Measurements from ENCODE around the gene RAB3GAP1.

Gene RAB3GAP1

GRCh38 chr2:135182601-135183000 is 130.5 kb downstream of the RAB3GAP1 start:
- Histone ChIP-seq H3K27ac (ENCODE audit: low read length) (no peak overlapping the region), H3K9ac (ENCODE audit: low read depth, low read length) (no peak overlapping the region), H3K36me3 (ENCODE audit: insufficient read depth, low read length) (no peaks in the 10 kb centered on the region), H3K9me3 (ENCODE audit: insufficient read depth, low read length, severe bottlenecking) (no peaks in the 10 kb centered on the region), H3K4me3 (ENCODE audit: low read depth in 1 of 2, low read length in 2 of 2) (no peak overlapping the region), H4K20me1 (ENCODE audit: insufficient read depth, low read length) (no peaks in the 10 kb centered on the region), H3K4me2 (ENCODE audit: insufficient read depth, low read length) (no peak overlapping the region), H2AFZ (ENCODE audit: low read depth, low read length) (no peak overlapping the region), H3K79me2 (ENCODE audit: insufficient read depth, low read length) (no peaks in the 10 kb centered on the region), H3K27me3 (ENCODE audit: insufficient read depth, low read length, poor library complexity) (no peaks in the 10 kb centered on the region), H3K4me1 (ENCODE audit: insufficient read depth, low read length) (no peaks in the 10 kb centered on the region)
- ATAC-seq (ENCODE audit: insufficient read depth, low read depth), result no peak
- no peak for DNase-seq
- TF ChIP-seq CTCF (IDR thresholded peaks at IDR 0.05; ENCODE audit: borderline replicate concordance, extremely low read depth, low read length, poor library complexity, severe bottlenecking), result no peak
- no peak for TF ChIP-seq EZH2 (IDR thresholded peaks at IDR 0.05; ENCODE audit: borderline replicate concordance, low read depth, low read length, severe bottlenecking)

GRCh38 chr2:135183822-135184221 is 131.7 kb downstream of the RAB3GAP1 start:
- H3K27me3 ChIP-seq (ENCODE audit: insufficient read depth, low read length, poor library complexity), result no peaks in the 10 kb centered on the region
- H3K9ac ChIP-seq (ENCODE audit: low read depth, low read length), result no peak overlapping the region
- no peaks in the 10 kb centered on the region for H3K79me2 ChIP-seq (ENCODE audit: insufficient read depth, low read length)
- DNase-seq (no peak), ATAC-seq (ENCODE audit: insufficient read depth, low read depth) (no peak)
- H3K4me2 ChIP-seq (ENCODE audit: insufficient read depth, low read length), result no peak overlapping the region
- H3K36me3 ChIP-seq (ENCODE audit: insufficient read depth, low read length), result no peaks in the 10 kb centered on the region
- H4K20me1 ChIP-seq (ENCODE audit: insufficient read depth, low read length), result no peaks in the 10 kb centered on the region
- H3K4me1 ChIP-seq (ENCODE audit: insufficient read depth, low read length), result no peaks in the 10 kb centered on the region
- TF ChIP-seq CTCF (IDR thresholded peaks at IDR 0.05; ENCODE audit: borderline replicate concordance, extremely low read depth, low read length, poor library complexity, severe bottlenecking) (no peak), EZH2 (IDR thresholded peaks at IDR 0.05; ENCODE audit: borderline replicate concordance, low read depth, low read length, severe bottlenecking) (no peak)
- no peak overlapping the region for H2AFZ ChIP-seq (ENCODE audit: low read depth, low read length)
- H3K27ac ChIP-seq (ENCODE audit: low read length), result no peak overlapping the region
- H3K4me3 ChIP-seq (ENCODE audit: low read depth in 1 of 2, low read length in 2 of 2), result no peak overlapping the region
- no peaks in the 10 kb centered on the region for H3K9me3 ChIP-seq (ENCODE audit: insufficient read depth, low read length, severe bottlenecking)

- no peak overlapping the region for H3K27ac ChIP-seq (ENCODE audit: low read length)
- no peaks in the 10 kb centered on the region for H3K36me3 ChIP-seq (ENCODE audit: insufficient read depth, low read length)
- no peak for ATAC-seq (ENCODE audit: insufficient read depth, low read depth)
- TF ChIP-seq EZH2 (IDR thresholded peaks at IDR 0.05; ENCODE audit: borderline replicate concordance, low read depth, low read length, severe bottlenecking) (no peak), CTCF (IDR thresholded peaks at IDR 0.05; ENCODE audit: borderline replicate concordance, extremely low read depth, low read length, poor library complexity, severe bottlenecking) (no peak)
- H3K4me1 ChIP-seq (ENCODE audit: insufficient read depth, low read length), result no peaks in the 10 kb centered on the region
- H3K27me3 ChIP-seq (ENCODE audit: insufficient read depth, low read length, poor library complexity), result no peaks in the 10 kb centered on the region
- no peaks in the 10 kb centered on the region for H3K79me2 ChIP-seq (ENCODE audit: insufficient read depth, low read length)
- H3K9ac ChIP-seq (ENCODE audit: low read depth, low read length), result no peak overlapping the region
- DNase-seq, result no peak
- H3K9me3 ChIP-seq (ENCODE audit: insufficient read depth, low read length, severe bottlenecking), result peaks cover 6% of the 10 kb centered on the region
- no peak overlapping the region for H3K4me3 ChIP-seq (ENCODE audit: low read depth in 1 of 2, low read length in 2 of 2)
- no peaks in the 10 kb centered on the region for H4K20me1 ChIP-seq (ENCODE audit: insufficient read depth, low read length)
- no peak overlapping the region for H3K4me2 ChIP-seq (ENCODE audit: insufficient read depth, low read length)
- H2AFZ ChIP-seq (ENCODE audit: low read depth, low read length), result no peak overlapping the region
Measured at GRCh38 chr2:135186054-135186453, 134.0 kb downstream of the RAB3GAP1 start.

GRCh38 chr2:135187270-135187669 is 135.2 kb downstream of the RAB3GAP1 start:
- no peaks in the 10 kb centered on the region for H3K27me3 ChIP-seq (ENCODE audit: insufficient read depth, low read length, poor library complexity)
- no peaks in the 10 kb centered on the region for H3K4me1 ChIP-seq (ENCODE audit: insufficient read depth, low read length)
- peaks cover 6% of the 10 kb centered on the region for H3K9me3 ChIP-seq (ENCODE audit: insufficient read depth, low read length, severe bottlenecking)
- no peak overlapping the region for H3K9ac ChIP-seq (ENCODE audit: low read depth, low read length)
- H3K36me3 ChIP-seq (ENCODE audit: insufficient read depth, low read length), result peaks cover 3% of the 10 kb centered on the region; the same call in 1 of the 2 replicates
- H3K79me2 ChIP-seq (ENCODE audit: insufficient read depth, low read length), result no peaks in the 10 kb centered on the region
- no peak for ATAC-seq (ENCODE audit: insufficient read depth, low read depth)
- TF ChIP-seq EZH2 (IDR thresholded peaks at IDR 0.05; ENCODE audit: borderline replicate concordance, low read depth, low read length, severe bottlenecking) (no peak), CTCF (IDR thresholded peaks at IDR 0.05; ENCODE audit: borderline replicate concordance, extremely low read depth, low read length, poor library complexity, severe bottlenecking) (no peak)
- H4K20me1 ChIP-seq (ENCODE audit: insufficient read depth, low read length), result no peaks in the 10 kb centered on the region
- no peak for DNase-seq
- H3K4me3 ChIP-seq (ENCODE audit: low read depth in 1 of 2, low read length in 2 of 2), result no peak overlapping the region
- no peak overlapping the region for H2AFZ ChIP-seq (ENCODE audit: low read depth, low read length)
- H3K4me2 ChIP-seq (ENCODE audit: insufficient read depth, low read length), result no peak overlapping the region
- no peak overlapping the region for H3K27ac ChIP-seq (ENCODE audit: low read length)

Measured in DND-41 (cell line).